Endometrial microvascular endothelial cells (primary cell): Measurements from ENCODE around the gene NOL4L. TPM values are rescaled to one million over a fixed set of nuclear protein-coding genes. Genes with fewer than 3 reads are reported as not detected.
"Not testable (repeated sequence)": the region's sequence is repeated elsewhere in the genome, so short reads cannot be mapped to it uniquely, and the experiment has no call there.

Source experiments
- in situ Hi-C: cut with HindIII; loops from 2 replicates; pipeline ENCODE4 v1.10.0; 2017; ENCODE audit warnings: low sequenced_read_pairs, low pct_unique_long_range_greater_than_20kb; ENCODE audit errors: inconsistent ontology term
- total RNA-seq: library from RNA; depleted of rRNA; stranded (reverse); fragments of >200 nt; gene quantifications from one replicate; pipeline ENCODE4 v1.2.3, GENCODE V29; 2015; ENCODE audit errors: inconsistent ontology term

The NOL4L gene
- total RNA-seq, 1 donor from 2014 or later: 25.6 TPM

GRCh38 chr20:32600681-32601237, 15.6 kb upstream of the NOL4L start:
- in situ Hi-C loops: no loop called here

GRCh38 chr20:32599783-32600340, 14.7 kb upstream of the NOL4L start:
- in situ Hi-C loops: no loop called here

- in situ Hi-C loops: no loop called here
These were observed 13.5 kb upstream of the NOL4L start for GRCh38 chr20:32598606-32599005.

GRCh38 chr20:32597714-32598113, 12.6 kb upstream of the NOL4L start:
- in situ Hi-C loops: no loop called here

- in situ Hi-C loops: no loop called here
These were observed 11.6 kb upstream of the NOL4L start for GRCh38 chr20:32596681-32597252.

- in situ Hi-C loops: no loop called here
These were observed 10.0 kb upstream of the NOL4L start for GRCh38 chr20:32595143-32595542.

- in situ Hi-C loops: not testable (repeated sequence)
These were observed 9.5 kb upstream of the NOL4L start for GRCh38 chr20:32594669-32595068.

GRCh38 chr20:32594204-32594603, 9.1 kb upstream of the NOL4L start:
- in situ Hi-C loops: no loop called here

- in situ Hi-C loops: not testable (repeated sequence)
These were observed 7.5 kb upstream of the NOL4L start for GRCh38 chr20:32592616-32593015.

- in situ Hi-C loops: no loop called here
These were observed 6.9 kb upstream of the NOL4L start for GRCh38 chr20:32592022-32592421.

- in situ Hi-C loops: no loop called here
These were observed 4.6 kb upstream of the NOL4L start for GRCh38 chr20:32589769-32590168.

GRCh38 chr20:32589256-32589655, 4.1 kb upstream of the NOL4L start:
- in situ Hi-C loops: no loop called here

GRCh38 chr20:32588040-32588439, 2.9 kb upstream of the NOL4L start:
- in situ Hi-C loops: no loop called here

- in situ Hi-C loops: no loop called here
These were observed 1.2 kb upstream of the NOL4L start for GRCh38 chr20:32586291-32586690.

GRCh38 chr20:32585586-32586127, 524 bp upstream of the NOL4L start:
- in situ Hi-C loops: no loop called here

- in situ Hi-C loops: no loop called here
These were observed 1.5 kb downstream of the NOL4L start for GRCh38 chr20:32583581-32584070.

- in situ Hi-C loops: no loop called here
These were observed 2.2 kb downstream of the NOL4L start for GRCh38 chr20:32582659-32583580.

GRCh38 chr20:32581839-32582658, 3.1 kb downstream of the NOL4L start:
- in situ Hi-C loops: no loop called here
